ENCODE results near the gene TOP1. TPM values are rescaled to one million over a fixed set of nuclear protein-coding genes. Genes with fewer than 3 reads are reported as not detected.

Gene TOP1
- total RNA-seq, 1 experiment from 2014 or later = 125 TPM

DNA sequence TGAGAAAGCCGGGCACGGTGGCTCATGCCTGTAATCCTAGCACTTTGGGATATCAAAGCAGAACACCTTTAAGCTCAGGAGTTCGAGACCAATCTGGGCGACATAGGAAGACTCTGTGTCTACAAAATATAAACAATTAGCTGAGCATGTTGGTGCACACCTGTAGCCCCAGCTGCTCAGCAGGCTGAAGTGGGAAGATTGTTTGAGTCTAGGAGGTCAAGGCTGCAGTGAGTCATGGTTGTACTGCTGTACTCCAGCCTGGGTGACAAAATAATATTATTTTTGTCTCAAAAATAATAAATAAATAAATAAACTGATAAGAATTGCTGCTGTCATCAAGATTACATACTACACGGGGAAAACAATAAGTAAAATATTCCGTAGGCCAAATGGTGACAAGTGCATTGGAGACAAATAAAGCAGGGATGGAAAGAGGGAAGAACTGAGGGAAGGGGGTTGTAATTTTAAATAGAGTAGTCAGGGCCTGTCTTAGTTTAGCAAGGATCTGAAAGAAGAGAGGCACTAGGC, 14.0 kb upstream of the TOP1 start:
- no peak overlapping the region for H3K27ac ChIP-seq (ENCODE audit: low read depth, low read length, poor library complexity, severe bottlenecking)
- no peaks in the 10 kb centered on the region for H3K36me3 ChIP-seq (ENCODE audit: insufficient read depth, low read length, poor library complexity, severe bottlenecking)
- no TSS peak for BruUV-seq (replicated peaks)
- H3K4me1 ChIP-seq (ENCODE audit: insufficient read depth, low read length, poor library complexity, severe bottlenecking) = peaks cover 16% of the 10 kb centered on the region
- no peaks in the 10 kb centered on the region for H3K27me3 ChIP-seq (replicated peaks; ENCODE audit: insufficient read depth, low read depth, low read length, poor library complexity)
- TF ChIP-seq EZH2 (IDR thresholded peaks at IDR 0.05; ENCODE audit: borderline replicate concordance, low read depth, low read length, poor library complexity, severe bottlenecking) (no peak), CTCF (conservative IDR thresholded peaks at IDR 0.05; ENCODE audit: low read depth, low read length) (no peak)
- no peaks in the 10 kb centered on the region for H3K9me3 ChIP-seq (ENCODE audit: low read depth, low read length, poor library complexity, severe bottlenecking)
- ChIA-PET CTCF (no interaction called here), POLR2A (ENCODE audit: low non-redundant PET) (no interaction called here)
- no peak overlapping the region for H3K4me3 ChIP-seq (ENCODE audit: low read depth, low read length, poor library complexity, severe bottlenecking)
- no peak for DNase-seq (ENCODE audit: low spot score)
- intact Hi-C loops (cut with micrococcal nuclease; ENCODE audit: unreplicated experiment) = no loop called here

- POLR2A ChIA-PET (ENCODE audit: low non-redundant PET) = no interaction called here
- CTCF ChIA-PET = no interaction called here
- no TSS peak for BruUV-seq (replicated peaks)
- TF ChIP-seq CTCF (conservative IDR thresholded peaks at IDR 0.05; ENCODE audit: low read depth, low read length) = no peak
- no peak for TF ChIP-seq EZH2 (IDR thresholded peaks at IDR 0.05; ENCODE audit: borderline replicate concordance, low read depth, low read length, poor library complexity, severe bottlenecking)
- DNase-seq (ENCODE audit: low spot score) = no peak
- Histone ChIP-seq H3K4me3 (ENCODE audit: low read depth, low read length, poor library complexity, severe bottlenecking) (no peak overlapping the region), H3K4me1 (ENCODE audit: insufficient read depth, low read length, poor library complexity, severe bottlenecking) (peaks cover 6% of the 10 kb centered on the region), H3K27ac (ENCODE audit: low read depth, low read length, poor library complexity, severe bottlenecking) (no peak overlapping the region), H3K36me3 (ENCODE audit: insufficient read depth, low read length, poor library complexity, severe bottlenecking) (no peaks in the 10 kb centered on the region), H3K27me3 (replicated peaks; ENCODE audit: insufficient read depth, low read depth, low read length, poor library complexity) (no peaks in the 10 kb centered on the region), H3K9me3 (ENCODE audit: low read depth, low read length, poor library complexity, severe bottlenecking) (no peaks in the 10 kb centered on the region)
- intact Hi-C loops (cut with micrococcal nuclease; ENCODE audit: unreplicated experiment) = no loop called here
Measured at GRCh38 chr20:41017448-41018042, 11.1 kb upstream of the TOP1 start.

- BruUV-seq (replicated peaks) = no TSS peak
- Histone ChIP-seq H3K4me1 (ENCODE audit: insufficient read depth, low read length, poor library complexity, severe bottlenecking) (no peaks in the 10 kb centered on the region), H3K9me3 (ENCODE audit: low read depth, low read length, poor library complexity, severe bottlenecking) (no peaks in the 10 kb centered on the region), H3K36me3 (ENCODE audit: insufficient read depth, low read length, poor library complexity, severe bottlenecking) (no peaks in the 10 kb centered on the region), H3K27ac (ENCODE audit: low read depth, low read length, poor library complexity, severe bottlenecking) (no peak overlapping the region), H3K27me3 (replicated peaks; ENCODE audit: insufficient read depth, low read depth, low read length, poor library complexity) (no peaks in the 10 kb centered on the region), H3K4me3 (ENCODE audit: low read depth, low read length, poor library complexity, severe bottlenecking) (no peak overlapping the region)
- TF ChIP-seq CTCF (conservative IDR thresholded peaks at IDR 0.05; ENCODE audit: low read depth, low read length) (no peak), EZH2 (IDR thresholded peaks at IDR 0.05; ENCODE audit: borderline replicate concordance, low read depth, low read length, poor library complexity, severe bottlenecking) (no peak)
- intact Hi-C loops (cut with micrococcal nuclease; ENCODE audit: unreplicated experiment) = no loop called here
- no peak for DNase-seq (ENCODE audit: low spot score)
- ChIA-PET POLR2A (ENCODE audit: low non-redundant PET) (no interaction called here), CTCF (no interaction called here)
Measured at GRCh38 chr20:41018153-41018552, 10.5 kb upstream of the TOP1 start.
